Measurements from ENCODE around the gene RAB3A. TPM values are rescaled to one million over a fixed set of nuclear protein-coding genes. Genes with fewer than 3 reads are reported as not detected.
A peak's percentile ranks its signal among the peaks of the same experiment; 100 is the strongest.

Gene RAB3A
- total and polyA plus RNA-seq, 9 of the 15 experiments (the other 6 are each of a cell fraction or from before 2014, with no cell fraction given), result 0.17 to 5.1 (median 0.90) TPM; not detected in 1

DNA sequence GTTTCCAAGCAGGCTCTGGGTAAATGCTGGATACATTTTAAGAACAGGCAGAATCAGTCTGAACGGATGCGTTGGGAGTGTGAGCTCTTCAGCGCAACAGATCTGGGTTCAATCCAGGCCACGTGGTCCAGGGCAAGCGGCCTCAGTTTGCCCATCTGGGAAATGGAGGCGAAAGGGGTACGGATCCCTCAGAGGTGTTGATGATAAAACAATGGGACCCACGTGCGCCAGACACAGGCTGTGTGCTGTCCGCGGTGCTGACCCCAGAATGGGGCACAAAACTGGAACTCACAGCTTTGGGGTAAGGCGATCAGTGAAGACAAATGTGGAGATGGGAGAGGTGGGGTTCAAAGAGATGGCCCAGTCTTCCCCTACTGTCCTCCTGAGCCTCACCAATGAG, 35.5 kb upstream of the RAB3A start (continued):
- TF ChIP-seq, protein P1, sequence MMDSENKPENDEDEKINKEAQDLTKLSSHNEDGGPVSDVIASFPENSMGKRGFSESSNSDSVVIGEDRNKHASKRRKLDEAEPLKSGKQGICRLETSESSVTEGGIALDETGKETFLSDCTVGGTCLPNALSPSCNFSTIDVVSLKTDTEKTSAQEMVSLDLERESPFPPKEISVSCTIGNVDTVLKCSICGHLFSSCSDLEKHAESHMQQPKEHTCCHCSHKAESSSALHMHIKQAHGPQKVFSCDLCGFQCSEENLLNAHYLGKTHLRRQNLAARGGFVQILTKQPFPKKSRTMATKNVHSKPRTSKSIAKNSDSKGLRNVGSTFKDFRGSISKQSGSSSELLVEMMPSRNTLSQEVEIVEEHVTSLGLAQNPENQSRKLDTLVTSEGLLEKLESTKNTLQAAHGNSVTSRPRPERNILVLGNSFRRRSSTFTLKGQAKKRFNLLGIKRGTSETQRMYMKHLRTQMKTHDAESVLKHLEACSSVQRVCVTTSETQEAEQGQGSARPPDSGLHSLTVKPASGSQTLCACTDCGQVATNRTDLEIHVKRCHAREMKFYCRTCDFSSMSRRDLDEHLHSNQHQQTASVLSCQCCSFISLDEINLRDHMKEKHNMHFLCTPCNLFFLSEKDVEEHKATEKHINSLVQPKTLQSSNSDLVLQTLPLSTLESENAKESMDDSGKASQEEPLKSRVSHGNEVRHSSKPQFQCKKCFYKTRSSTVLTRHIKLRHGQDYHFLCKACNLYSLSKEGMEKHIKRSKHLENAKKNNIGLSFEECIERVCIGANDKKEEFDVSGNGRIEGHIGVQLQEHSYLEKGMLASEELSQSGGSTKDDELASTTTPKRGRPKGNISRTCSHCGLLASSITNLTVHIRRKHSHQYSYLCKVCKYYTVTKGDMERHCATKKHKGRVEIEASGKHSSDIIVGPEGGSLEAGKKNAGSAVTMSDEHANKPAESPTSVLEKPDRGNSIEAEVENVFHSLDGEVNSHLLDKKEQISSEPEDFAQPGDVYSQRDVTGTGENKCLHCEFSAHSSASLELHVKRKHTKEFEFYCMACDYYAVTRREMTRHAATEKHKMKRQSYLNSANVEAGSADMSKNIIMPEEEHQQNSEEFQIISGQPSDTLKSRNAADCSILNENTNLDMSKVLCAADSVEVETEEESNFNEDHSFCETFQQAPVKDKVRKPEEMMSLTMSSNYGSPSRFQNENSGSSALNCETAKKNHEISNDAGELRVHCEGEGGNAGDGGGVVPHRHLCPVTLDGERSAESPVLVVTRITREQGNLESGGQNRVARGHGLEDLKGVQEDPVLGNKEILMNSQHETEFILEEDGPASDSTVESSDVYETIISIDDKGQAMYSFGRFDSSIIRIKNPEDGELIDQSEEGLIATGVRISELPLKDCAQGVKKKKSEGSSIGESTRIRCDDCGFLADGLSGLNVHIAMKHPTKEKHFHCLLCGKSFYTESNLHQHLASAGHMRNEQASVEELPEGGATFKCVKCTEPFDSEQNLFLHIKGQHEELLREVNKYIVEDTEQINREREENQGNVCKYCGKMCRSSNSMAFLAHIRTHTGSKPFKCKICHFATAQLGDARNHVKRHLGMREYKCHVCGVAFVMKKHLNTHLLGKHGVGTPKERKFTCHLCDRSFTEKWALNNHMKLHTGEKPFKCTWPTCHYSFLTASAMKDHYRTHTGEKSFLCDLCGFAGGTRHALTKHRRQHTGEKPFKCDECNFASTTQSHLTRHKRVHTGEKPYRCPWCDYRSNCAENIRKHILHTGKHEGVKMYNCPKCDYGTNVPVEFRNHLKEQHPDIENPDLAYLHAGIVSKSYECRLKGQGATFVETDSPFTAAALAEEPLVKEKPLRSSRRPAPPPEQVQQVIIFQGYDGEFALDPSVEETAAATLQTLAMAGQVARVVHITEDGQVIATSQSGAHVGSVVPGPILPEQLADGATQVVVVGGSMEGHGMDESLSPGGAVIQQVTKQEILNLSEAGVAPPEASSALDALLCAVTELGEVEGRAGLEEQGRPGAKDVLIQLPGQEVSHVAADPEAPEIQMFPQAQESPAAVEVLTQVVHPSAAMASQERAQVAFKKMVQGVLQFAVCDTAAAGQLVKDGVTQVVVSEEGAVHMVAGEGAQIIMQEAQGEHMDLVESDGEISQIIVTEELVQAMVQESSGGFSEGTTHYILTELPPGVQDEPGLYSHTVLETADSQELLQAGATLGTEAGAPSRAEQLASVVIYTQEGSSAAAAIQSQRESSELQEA (IDR thresholded peaks at IDR 0.05; ENCODE audit: low read depth), result peak; percentile 72
- TF ChIP-seq ZNF133 (CRISPR knock-in tag; IDR thresholded peaks at IDR 0.05) (no peak), NCOA4 (IDR thresholded peaks at IDR 0.05; ENCODE audit: partially characterized antibody) (no peak), ETV6 (IDR thresholded peaks at IDR 0.05; ENCODE audit: borderline replicate concordance in 1 of 2, low read depth in 2 of 2, low read length in 1 of 2) (no peak), ETV6 (CRISPR knock-in tag; IDR thresholded peaks at IDR 0.05; ENCODE audit: borderline replicate concordance) (peak; percentile 46; the same call in 1 of the 2 replicates), TCFL5 (CRISPR knock-in tag; conservative IDR thresholded peaks at IDR 0.05) (no peak), GATAD2B (IDR thresholded peaks at IDR 0.05; ENCODE audit: borderline replicate concordance) (no peak)
- TF ChIP-seq, protein P2, sequence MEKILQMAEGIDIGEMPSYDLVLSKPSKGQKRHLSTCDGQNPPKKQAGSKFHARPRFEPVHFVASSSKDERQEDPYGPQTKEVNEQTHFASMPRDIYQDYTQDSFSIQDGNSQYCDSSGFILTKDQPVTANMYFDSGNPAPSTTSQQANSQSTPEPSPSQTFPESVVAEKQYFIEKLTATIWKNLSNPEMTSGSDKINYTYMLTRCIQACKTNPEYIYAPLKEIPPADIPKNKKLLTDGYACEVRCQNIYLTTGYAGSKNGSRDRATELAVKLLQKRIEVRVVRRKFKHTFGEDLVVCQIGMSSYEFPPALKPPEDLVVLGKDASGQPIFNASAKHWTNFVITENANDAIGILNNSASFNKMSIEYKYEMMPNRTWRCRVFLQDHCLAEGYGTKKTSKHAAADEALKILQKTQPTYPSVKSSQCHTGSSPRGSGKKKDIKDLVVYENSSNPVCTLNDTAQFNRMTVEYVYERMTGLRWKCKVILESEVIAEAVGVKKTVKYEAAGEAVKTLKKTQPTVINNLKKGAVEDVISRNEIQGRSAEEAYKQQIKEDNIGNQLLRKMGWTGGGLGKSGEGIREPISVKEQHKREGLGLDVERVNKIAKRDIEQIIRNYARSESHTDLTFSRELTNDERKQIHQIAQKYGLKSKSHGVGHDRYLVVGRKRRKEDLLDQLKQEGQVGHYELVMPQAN (IDR thresholded peaks at IDR 0.05; ENCODE audit: borderline replicate concordance), result peak; percentile 91
- TF ChIP-seq, protein P3, sequence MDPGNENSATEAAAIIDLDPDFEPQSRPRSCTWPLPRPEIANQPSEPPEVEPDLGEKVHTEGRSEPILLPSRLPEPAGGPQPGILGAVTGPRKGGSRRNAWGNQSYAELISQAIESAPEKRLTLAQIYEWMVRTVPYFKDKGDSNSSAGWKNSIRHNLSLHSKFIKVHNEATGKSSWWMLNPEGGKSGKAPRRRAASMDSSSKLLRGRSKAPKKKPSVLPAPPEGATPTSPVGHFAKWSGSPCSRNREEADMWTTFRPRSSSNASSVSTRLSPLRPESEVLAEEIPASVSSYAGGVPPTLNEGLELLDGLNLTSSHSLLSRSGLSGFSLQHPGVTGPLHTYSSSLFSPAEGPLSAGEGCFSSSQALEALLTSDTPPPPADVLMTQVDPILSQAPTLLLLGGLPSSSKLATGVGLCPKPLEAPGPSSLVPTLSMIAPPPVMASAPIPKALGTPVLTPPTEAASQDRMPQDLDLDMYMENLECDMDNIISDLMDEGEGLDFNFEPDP (CRISPR knock-in tag; IDR thresholded peaks at IDR 0.05), result no peak
- TF ChIP-seq, protein P4, sequence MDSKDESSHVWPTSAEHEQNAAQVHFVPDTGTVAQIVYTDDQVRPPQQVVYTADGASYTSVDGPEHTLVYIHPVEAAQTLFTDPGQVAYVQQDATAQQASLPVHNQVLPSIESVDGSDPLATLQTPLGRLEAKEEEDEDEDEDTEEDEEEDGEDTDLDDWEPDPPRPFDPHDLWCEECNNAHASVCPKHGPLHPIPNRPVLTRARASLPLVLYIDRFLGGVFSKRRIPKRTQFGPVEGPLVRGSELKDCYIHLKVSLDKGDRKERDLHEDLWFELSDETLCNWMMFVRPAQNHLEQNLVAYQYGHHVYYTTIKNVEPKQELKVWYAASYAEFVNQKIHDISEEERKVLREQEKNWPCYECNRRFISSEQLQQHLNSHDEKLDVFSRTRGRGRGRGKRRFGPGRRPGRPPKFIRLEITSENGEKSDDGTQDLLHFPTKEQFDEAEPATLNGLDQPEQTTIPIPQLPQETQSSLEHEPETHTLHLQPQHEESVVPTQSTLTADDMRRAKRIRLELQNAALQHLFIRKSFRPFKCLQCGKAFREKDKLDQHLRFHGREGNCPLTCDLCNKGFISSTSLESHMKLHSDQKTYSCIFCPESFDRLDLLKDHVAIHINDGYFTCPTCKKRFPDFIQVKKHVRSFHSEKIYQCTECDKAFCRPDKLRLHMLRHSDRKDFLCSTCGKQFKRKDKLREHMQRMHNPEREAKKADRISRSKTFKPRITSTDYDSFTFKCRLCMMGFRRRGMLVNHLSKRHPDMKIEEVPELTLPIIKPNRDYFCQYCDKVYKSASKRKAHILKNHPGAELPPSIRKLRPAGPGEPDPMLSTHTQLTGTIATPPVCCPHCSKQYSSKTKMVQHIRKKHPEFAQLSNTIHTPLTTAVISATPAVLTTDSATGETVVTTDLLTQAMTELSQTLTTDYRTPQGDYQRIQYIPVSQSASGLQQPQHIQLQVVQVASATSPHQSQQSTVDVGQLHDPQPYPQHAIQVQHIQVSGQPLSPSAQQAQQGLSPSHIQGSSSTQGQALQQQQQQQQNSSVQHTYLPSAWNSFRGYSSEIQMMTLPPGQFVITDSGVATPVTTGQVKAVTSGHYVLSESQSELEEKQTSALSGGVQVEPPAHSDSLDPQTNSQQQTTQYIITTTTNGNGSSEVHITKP (IDR thresholded peaks at IDR 0.05; ENCODE audit: partially characterized antibody), result no peak
